Non-pigmented ciliary epithelial cell (primary cell): Measurements from ENCODE around the gene CACNG5.
"Not testable (repeated sequence)": the region's sequence is repeated elsewhere in the genome, so short reads cannot be mapped to it uniquely, and the experiment has no call there.

ENCODE experiments used
- DNase-seq: peaks from one replicate; pipeline ENCODE4 v3.0.0-alpha.2; 2010; ENCODE audit warnings: low read depth

The CACNG5 gene

DNA sequence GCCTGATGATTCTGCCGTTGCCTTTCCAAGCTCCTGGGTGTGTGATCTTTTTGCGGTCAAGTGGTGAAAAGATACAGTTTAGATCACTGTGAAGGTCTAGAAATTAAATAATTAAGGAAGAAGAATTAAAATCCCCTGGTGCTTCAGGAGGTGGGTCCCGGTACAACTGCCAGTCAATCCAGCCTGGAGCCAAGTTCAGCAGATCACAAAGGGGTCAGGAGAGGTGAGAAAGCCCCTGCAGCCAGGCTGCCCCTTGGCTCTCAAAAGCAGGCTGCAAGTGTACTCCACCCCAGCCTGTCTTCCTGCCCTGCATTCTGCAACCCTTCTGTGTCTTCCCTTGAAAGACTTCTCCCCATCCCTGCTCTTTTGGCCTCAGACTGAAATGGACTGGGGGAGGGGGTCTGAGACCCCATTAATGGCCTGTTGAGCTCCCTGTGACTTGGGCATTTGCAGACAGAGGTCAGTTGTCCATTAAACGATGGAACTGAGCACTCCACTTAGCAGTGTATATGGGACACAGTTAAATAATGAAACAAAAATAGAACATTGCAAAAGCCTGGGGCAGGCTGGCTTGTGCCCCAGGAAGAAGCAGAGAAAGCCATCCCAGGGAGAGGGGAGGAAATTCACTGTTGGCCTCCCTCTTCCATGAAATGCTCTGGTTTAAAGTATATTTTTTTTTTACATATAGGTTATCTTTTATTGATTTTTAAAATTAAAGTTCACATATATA lies 15.1 kb downstream of the CACNG5 start:
- DNase-seq, result no peak

DNA sequence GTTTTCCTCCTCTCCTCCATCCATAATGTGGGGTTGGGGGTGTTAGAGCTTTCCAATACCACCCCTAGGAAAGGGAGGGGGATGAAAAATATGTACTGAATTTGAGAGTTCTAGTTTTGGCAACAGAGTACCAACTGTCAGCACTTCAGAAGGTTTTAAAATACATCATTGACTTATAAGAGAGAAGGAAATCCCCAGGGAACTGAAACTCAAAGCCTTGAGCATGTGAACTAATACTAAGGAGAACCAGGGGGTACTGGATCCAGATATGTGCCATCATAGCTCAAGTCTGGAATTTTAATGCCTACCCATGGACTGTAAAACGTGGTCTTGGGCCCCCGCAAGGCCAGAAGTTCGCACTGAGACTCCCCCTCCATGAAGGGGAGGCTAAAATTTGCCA lies 15.8 kb downstream of the CACNG5 start:
- DNase-seq, result no peak

DNA sequence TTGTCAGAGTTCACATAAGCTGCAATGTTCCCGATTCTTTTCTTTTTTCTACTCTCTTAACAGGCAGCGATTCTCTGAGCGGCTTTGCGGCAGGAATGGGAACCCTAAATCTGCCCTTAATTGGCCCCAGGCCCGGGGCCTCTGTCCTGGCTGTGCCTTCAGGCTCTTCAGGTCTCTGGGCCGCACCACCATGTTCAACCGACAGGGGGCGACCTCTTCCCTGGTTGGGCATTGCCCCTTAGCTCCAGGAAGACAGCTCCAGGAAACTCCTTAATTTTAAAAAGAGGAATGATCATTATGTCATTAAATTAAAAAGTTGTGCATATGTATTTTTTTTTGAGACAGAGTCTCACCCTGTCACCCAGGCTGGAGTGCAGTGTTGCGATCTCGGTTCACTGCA lies 20.3 kb downstream of the CACNG5 start:
- DNase-seq, result no peak

DNA sequence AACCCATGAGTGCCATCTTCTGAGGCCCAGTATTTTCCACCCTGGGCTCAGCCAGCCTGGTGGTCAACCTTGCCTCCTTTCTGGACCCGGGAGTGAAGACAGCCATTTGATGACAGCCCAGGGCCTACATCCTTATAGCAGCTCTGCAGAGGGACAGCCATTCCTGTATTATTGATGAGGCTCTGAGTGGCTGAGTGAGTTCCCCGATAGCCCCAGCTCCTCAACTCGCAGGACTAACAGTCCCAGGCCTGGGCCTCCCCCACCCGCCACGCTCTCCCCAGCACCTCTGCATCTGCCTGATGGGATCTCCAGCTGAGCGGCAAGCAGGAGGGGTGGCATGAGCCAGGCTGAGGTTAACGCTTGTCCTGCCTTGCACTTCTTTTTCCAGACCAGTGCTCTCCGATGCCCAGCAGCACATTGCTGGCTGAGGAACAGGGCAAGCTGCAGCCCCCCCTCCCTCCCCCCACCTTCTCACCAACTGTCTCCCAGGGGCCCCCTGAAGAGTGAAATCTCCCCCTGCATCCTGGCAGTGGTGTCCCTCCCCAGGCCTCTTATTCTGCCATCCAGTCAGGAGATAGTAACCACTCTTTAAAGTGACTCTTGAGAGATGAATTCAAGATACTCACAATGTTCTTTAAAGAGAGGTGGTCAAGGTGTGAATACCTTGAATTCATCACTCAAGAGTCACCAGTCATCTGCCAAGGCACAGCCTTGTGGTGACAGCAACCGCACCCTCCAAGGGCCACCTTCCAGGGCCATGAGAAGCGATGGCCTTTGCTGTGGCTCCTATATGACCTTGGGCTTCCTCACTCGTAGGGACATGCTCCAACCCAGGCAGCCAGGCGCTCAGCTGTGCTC lies 23.5 kb downstream of the CACNG5 start:
- DNase-seq, result no peak

- no peak for DNase-seq
Measured at GRCh38 chr17:66859353-66859752, 24.4 kb downstream of the CACNG5 start.

GRCh38 chr17:66860204-66860603 lies 25.3 kb downstream of the CACNG5 start:
- no peak for DNase-seq

DNA sequence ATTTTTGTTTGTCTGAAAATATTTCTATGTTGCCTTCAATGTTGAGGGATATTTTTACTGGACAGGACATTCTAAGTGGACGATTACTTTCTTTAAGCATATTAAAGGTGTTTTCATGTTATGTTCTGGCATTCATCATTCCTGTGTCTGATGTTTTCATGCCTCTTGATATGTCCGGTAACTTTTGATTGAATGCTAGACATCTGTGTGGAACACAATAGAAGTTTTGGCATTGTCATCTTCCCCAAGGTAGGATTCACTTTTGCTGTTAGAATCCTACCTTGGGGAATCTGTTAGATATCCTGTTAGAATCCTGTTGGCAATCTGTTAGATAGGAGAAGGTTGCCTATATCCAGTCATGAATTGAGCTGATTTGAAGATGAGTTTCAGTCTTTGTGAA lies 28.9 kb downstream of the CACNG5 start:
- no peak for DNase-seq

DNA sequence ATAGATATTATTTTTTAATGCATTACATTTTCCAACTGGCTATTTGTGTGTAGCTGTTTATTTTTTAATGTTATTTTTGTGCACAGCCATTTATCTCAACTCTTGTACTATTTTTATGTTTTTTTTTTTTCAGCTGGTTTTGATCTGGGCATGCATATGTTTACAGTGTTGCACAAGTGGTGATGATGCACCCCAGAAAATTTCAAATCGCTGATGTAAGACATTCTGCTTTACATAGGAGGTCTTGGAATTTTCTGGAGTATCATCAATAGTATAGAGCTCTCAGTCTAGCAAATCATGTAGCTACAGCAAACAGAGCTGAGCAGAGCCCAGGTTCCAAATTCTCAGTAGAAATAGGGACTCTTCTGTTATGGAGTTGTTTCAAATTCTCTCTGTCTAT lies 30.2 kb downstream of the CACNG5 start:
- DNase-seq, result no peak

- DNase-seq, result no peak
Measured at GRCh38 chr17:66873962-66874361, 39.0 kb downstream of the CACNG5 start.

- no peak for DNase-seq
Measured at GRCh38 chr17:66884931-66885330, 50.0 kb downstream of the CACNG5 start.

DNA sequence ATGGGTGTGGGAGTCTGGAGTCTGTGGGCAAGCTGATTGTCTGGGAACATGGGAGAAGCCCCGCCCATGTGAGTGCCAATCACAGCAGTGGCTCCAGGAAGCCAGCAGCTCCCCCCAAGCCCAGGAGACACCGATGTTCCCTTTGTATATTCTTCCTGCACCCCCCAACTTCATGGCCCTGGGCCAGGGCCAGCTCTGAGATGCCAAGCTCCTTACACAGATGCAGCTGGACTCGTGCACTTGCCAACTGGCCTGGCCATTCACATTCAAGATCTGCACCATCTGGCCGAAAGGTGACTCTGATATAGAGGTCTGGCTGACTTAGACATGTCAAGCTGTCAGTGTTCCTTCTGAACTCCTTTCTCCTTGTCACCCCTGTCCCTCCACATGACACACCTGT lies 50.5 kb downstream of the CACNG5 start:
- no peak for DNase-seq

DNA sequence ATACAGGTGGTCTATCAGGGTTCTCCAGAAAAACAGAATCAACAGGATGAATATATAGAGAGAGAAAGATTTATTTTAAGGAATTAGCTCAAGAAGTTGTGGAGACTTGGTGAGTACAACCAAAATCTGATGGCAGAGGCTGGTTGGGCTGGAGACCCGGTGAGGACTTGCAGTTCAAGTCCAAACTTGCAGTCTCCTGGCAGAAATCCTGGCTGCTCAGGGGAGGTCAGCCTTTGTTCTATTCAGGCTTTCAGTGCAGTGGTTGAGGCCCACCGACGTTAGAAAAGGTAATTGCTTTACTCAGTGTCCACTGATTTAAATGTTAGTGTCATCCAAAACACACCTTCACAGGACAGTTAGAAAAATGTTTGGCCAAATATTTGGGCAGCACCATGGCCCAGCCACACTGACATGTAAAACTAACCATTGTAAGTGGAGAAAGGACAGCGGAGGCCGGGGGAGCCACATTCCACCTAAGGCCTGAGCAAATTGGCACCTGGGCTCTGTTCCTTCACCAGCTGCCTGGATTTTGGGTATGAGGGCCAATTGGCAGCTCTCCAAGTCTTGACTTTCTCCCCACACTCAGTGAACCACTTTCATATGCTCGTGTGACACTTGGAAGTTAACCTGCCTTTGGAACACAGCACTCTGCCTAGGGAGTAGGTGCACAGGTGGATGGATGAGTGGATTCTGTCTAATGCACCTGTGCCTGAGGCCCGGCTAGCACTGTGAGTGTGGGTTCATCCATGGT lies 54.7 kb downstream of the CACNG5 start:
- DNase-seq, result no peak

DNA sequence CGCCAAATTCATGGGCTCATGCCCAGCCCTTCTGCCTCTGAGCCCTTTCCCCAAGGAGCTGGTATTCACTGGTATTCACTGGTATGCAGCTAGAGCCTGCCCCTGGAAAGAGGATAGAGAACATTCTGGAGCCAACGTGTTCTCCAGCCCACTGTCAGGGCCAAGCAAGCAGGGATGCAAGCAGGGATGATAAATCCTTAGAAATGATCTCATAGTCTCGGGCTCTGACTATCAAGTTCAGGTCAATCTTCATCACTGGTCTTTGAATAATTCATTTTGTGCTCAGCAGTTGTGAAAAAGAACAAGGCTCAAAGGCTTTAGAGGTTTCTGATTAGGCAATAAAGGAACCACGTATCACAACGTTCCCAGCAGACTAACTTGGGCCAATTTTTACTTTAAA lies 57.3 kb downstream of the CACNG5 start:
- no peak for DNase-seq

DNA sequence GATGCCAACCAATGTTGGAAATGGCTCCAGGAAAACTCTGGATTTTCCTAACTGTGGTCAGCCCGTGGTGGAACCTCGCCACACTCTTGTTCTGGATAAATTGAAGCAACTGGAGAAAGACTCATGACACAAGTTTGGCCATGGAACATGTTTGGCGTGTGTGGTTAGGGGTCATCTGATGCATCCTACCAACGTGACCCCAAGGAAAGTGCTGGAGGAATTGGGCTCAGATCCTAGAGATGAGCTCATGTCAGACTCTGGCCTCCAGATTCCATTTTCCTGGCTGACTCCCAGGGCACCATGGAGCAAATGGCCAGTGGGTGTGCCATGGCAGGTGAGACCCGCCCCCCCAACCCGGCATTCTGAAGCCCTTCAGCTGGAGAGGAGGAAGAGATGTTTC lies 58.5 kb downstream of the CACNG5 start:
- DNase-seq, result no peak

- DNase-seq, result no peak
Measured at GRCh38 chr17:66893863-66894262, 58.9 kb downstream of the CACNG5 start.

GRCh38 chr17:66897141-66897540 lies 62.2 kb downstream of the CACNG5 start:
- DNase-seq, result no peak

DNA sequence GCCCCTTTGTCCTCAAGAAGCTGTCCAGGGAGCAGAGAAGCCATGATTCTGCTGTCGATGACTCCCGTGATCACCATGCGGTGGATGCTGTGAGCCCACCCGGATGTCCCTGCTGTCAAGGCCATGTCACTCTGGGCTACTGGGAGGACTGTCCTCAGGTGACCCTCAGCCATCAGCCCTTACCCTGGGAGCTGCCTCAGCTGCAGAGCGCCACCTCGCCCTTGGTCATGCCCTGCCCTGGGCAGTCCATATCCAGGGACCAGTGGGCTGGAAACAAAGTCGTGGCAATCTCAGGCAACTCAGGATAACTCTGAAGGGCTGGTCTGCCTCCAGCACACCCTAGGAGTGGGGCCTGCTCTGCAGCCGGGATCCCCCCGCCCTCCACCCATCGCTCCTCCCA lies 63.6 kb downstream of the CACNG5 start:
- DNase-seq, result no peak

- no peak for DNase-seq
Measured at GRCh38 chr17:66900126-66901010, 65.5 kb downstream of the CACNG5 start.

GRCh38 chr17:66903296-66903695 lies 68.4 kb downstream of the CACNG5 start:
- DNase-seq, result not testable (repeated sequence)

- DNase-seq, result no peak
Measured at GRCh38 chr17:66903781-66904180, 68.9 kb downstream of the CACNG5 start.

DNA sequence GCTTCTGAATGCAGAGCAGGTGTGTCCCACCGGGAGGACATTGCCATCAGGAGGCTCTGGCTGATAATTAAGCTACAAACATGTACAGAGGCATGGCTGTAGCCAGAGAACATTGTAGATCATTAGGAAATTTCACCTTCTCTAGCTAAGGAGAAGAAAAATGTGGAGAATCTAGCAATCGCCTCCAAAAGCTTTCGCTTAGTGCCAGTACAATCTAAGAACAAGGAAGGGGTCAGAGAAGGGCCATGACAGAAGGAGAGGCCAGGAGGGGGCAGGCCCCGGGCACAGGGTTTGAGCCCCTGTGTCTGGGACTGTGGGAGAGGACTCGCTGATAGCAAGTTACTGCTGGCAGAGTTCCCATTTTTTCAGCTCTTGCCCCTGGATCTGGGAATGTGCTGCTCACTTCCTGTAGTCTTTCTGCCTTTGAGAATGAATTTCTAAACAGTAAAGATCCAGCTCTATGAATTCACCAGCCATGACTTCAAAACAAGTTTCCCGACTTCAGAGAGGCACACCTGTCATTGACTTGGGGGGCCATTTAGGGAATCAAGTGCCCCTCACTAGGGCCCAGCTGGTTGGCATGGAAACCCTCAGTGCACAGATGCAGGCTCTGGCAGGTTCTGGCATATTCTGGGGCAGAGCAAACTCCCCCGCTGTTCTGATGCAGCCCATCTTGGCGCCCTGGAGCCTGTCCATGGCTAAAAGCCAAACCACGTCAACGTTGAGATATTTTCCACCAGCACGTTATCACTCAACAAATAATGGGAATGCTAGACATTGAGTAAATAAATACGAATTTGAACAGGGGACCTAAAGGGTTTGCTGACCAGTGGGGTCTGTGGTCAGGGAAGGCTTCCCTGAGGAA lies 70.1 kb downstream of the CACNG5 start:
- DNase-seq, result peak; percentile 22
